GM21737 (cell line): ENCODE measurements around the gene CHST14.

Source experiments
- ATAC-seq: cut with Tn5 transposase; IDR thresholded peaks from one replicate; pipeline ENCODE4 v1.9.1; 2021; ENCODE audit warnings: mild to moderate bottlenecking, moderate library complexity; ENCODE audit not compliant: unreplicated experiment

CHST14 gene

GRCh38 chr15:40487816-40488682 is 17.3 kb downstream of the CHST14 start:
- ATAC-seq: no peak

GRCh38 chr15:40489274-40490175 is 18.7 kb downstream of the CHST14 start:
- ATAC-seq: no peak

GRCh38 chr15:40493089-40493840 is 22.5 kb downstream of the CHST14 start:
- ATAC-seq: no peak

- no peak for ATAC-seq
These were observed 24.7 kb downstream of the CHST14 start for GRCh38 chr15:40495516-40495915.

- no peak for ATAC-seq
These were observed 27.6 kb downstream of the CHST14 start for GRCh38 chr15:40498418-40498817.

- no peak for ATAC-seq
These were observed 28.1 kb downstream of the CHST14 start for GRCh38 chr15:40498891-40499290.

- no peak for ATAC-seq
These were observed 29.1 kb downstream of the CHST14 start for GRCh38 chr15:40499931-40500330.

- no peak for ATAC-seq
These were observed 30.0 kb downstream of the CHST14 start for GRCh38 chr15:40500568-40501330.

- ATAC-seq: no peak
These were observed 30.7 kb downstream of the CHST14 start for GRCh38 chr15:40501487-40501886.

GRCh38 chr15:40506964-40507571 is 36.3 kb downstream of the CHST14 start:
- no peak for ATAC-seq

GRCh38 chr15:40508216-40508615 is 37.4 kb downstream of the CHST14 start:
- ATAC-seq: no peak

- no peak for ATAC-seq
These were observed 39.4 kb downstream of the CHST14 start for GRCh38 chr15:40510201-40510600.

GRCh38 chr15:40511093-40511471 is 40.3 kb downstream of the CHST14 start:
- ATAC-seq: no peak

GRCh38 chr15:40511472-40512133 is 40.8 kb downstream of the CHST14 start:
- no peak for ATAC-seq

GRCh38 chr15:40512440-40512839 is 41.7 kb downstream of the CHST14 start:
- ATAC-seq: no peak

- ATAC-seq: no peak
These were observed 42.8 kb downstream of the CHST14 start for GRCh38 chr15:40513609-40514008.

- ATAC-seq: no peak
These were observed 45.5 kb downstream of the CHST14 start for GRCh38 chr15:40516322-40516721.
